ENCODE data around the gene LMO4. TPM values are rescaled to one million over a fixed set of nuclear protein-coding genes. Genes with fewer than 3 reads are reported as not detected.

LMO4 gene
- total RNA-seq, 2 experiments from 2014 or later = 10.2 to 10.5 TPM

GRCh38 chr1:87337606-87338005 lies 8.9 kb downstream of the LMO4 start:
- H3K36me3 Mint-ChIP-seq (ENCODE audit: low read depth) = peaks cover 25% of the 10 kb centered on the region
- DNase-seq (no peak), ATAC-seq (no peak)
- peaks cover 16% of the 10 kb centered on the region for H3K27me3 Mint-ChIP-seq
- H3K9me3 Mint-ChIP-seq (ENCODE audit: low read depth) = no peaks in the 10 kb centered on the region
- ChIA-PET POLR2A (interaction anchor here (0.6 kb wide), 1 partner anchor 8 kb away, joined by 5 read pairs; no protein-coding TSS in a partner anchor), CTCF (no interaction called here)
- no peak overlapping the region for H3K4me3 Mint-ChIP-seq
- H3K27ac Mint-ChIP-seq = no peak overlapping the region
- H3K4me1 Mint-ChIP-seq = peaks cover 43% of the 10 kb centered on the region
- intact Hi-C loops (cut with DNase I, micrococcal nuclease) = loop anchor here in 1 of 2 experiments (10.0 kb wide), 2 partner anchors 633 to 953 kb away; partner anchors contain the start of gene SH3GLB1

GRCh38 chr1:87338566-87338965 lies 9.9 kb downstream of the LMO4 start:
- H3K36me3 Mint-ChIP-seq (ENCODE audit: low read depth) = peaks cover 17% of the 10 kb centered on the region
- no peaks in the 10 kb centered on the region for H3K9me3 Mint-ChIP-seq (ENCODE audit: low read depth)
- no peak overlapping the region for H3K27ac Mint-ChIP-seq
- intact Hi-C loops (cut with DNase I, micrococcal nuclease) = loop anchor here in 1 of 2 experiments (10.0 kb wide), 2 partner anchors 634 to 954 kb away; partner anchors contain the start of gene SH3GLB1
- peaks cover 9% of the 10 kb centered on the region for H3K27me3 Mint-ChIP-seq
- DNase-seq = no peak
- POLR2A ChIA-PET = interaction anchor here (0.6 kb wide), 1 partner anchor 40 kb away, joined by 3 read pairs; no protein-coding TSS in a partner anchor
- peaks cover 34% of the 10 kb centered on the region for H3K4me1 Mint-ChIP-seq
- no peak overlapping the region for H3K4me3 Mint-ChIP-seq
- CTCF ChIA-PET = no interaction called here
- ATAC-seq = no peak

DNA sequence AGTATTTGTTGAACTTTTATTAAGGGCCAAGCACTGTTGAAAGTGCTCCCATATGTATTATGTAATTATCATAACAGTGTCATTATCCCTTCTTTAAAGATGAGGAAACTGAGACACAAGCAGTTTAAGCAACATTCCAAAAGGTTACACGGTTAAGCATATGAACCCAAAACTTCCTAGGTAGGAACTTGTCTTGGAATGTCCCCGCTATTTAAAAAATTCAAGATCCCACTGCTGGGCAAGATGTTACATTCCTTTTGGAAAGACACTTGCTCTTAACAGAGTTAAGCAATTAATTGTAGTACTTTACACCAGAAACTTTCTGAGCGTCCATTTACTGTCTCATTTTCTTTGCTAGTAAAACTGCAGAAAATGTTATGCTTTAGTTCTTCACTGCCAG lies 15.6 kb downstream of the LMO4 start:
- Mint-ChIP-seq H3K4me3 (no peak overlapping the region), H3K4me1 (no peaks in the 10 kb centered on the region), H3K9me3 (ENCODE audit: low read depth) (no peaks in the 10 kb centered on the region), H3K36me3 (ENCODE audit: low read depth) (peaks cover 13% of the 10 kb centered on the region), H3K27ac (no peak overlapping the region), H3K27me3 (no peaks in the 10 kb centered on the region)
- ChIA-PET POLR2A (no interaction called here), CTCF (interaction anchor here (0.6 to 4.3 kb wide), 2 partner anchors 18 to 115 kb away, joined by 3 to 16 read pairs; no protein-coding TSS in a partner anchor)
- ATAC-seq (no peak), DNase-seq (no peak)
- intact Hi-C loops (cut with DNase I, micrococcal nuclease) = no loop called here

- CTCF ChIA-PET = no interaction called here
- H3K4me3 Mint-ChIP-seq = no peak overlapping the region
- POLR2A ChIA-PET = interaction anchor here (0.7 kb wide), 1 partner anchor 9 kb away, joined by 5 read pairs; no protein-coding TSS in a partner anchor
- no peak overlapping the region for H3K27ac Mint-ChIP-seq
- H3K27me3 Mint-ChIP-seq = no peaks in the 10 kb centered on the region
- no peaks in the 10 kb centered on the region for H3K9me3 Mint-ChIP-seq (ENCODE audit: low read depth)
- H3K36me3 Mint-ChIP-seq (ENCODE audit: low read depth) = peaks cover 4% of the 10 kb centered on the region
- intact Hi-C loops (cut with DNase I, micrococcal nuclease) = no loop called here
- ATAC-seq = no peak
- no peak for DNase-seq
- H3K4me1 Mint-ChIP-seq = no peaks in the 10 kb centered on the region
These were observed 17.6 kb downstream of the LMO4 start for GRCh38 chr1:87346130-87346814.

DNA sequence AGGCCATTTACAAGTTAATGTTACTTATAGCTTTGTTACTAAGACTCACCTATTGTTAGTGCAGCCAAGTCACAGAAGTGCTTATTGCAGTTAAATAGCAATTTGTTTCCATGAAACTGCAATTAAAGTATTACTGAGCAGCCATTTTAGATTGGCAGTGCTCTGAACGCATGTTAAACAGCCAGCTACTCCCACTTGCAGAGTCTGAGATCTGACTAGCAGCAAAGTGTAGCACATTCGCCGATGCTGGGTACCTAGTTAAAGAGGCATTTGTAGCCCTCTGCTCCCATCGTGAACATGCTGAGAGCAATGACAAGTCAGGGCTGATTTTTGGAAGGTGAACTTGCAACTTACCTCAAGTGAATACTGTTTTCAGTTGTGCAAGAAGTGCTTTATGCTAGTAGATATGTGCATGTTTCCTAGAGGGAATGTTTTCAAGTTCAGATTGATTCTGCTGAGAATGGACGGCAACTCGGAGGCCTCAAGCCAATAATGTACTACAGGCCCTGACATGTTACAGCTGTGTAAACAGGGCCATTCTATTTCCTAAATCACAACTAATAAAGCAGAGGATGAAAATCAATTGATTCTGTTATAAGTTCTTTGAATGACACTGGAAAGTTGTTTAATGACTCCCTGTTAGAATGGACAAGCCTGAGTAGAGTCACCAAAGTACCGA lies 19.8 kb downstream of the LMO4 start:
- POLR2A ChIA-PET = no interaction called here
- CTCF ChIA-PET = interaction anchor here (0.8 kb wide), 1 partner anchor 26 kb away, joined by 3 read pairs; no protein-coding TSS in a partner anchor
- Mint-ChIP-seq H3K27me3 (no peaks in the 10 kb centered on the region), H3K4me1 (no peaks in the 10 kb centered on the region), H3K27ac (no peak overlapping the region), H3K9me3 (ENCODE audit: low read depth) (no peaks in the 10 kb centered on the region), H3K4me3 (no peak overlapping the region), H3K36me3 (ENCODE audit: low read depth) (no peaks in the 10 kb centered on the region)
- DNase-seq (no peak), ATAC-seq (no peak)
- intact Hi-C loops (cut with DNase I, micrococcal nuclease) = no loop called here

DNA sequence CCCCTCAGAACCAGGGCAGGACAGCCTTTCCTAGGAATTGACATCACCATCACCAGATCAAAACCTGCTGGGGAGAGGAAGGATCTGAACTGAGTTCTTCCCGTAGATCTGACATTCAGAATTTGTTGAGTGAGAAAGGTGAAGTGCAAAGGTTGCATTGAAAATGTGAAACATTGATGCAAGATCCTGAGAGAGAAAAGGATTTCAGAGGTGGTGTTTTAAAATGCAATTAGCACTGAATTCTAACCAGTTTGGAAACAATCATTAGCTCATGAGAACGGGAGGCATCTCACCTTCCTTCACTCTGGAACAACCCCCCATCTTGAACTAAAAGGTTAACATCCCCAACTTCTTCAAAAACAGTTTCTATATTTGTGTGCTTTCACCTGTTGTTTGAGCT lies 20.4 kb downstream of the LMO4 start:
- intact Hi-C loops (cut with DNase I, micrococcal nuclease) = no loop called here
- Mint-ChIP-seq H3K36me3 (ENCODE audit: low read depth) (no peaks in the 10 kb centered on the region), H3K4me1 (no peaks in the 10 kb centered on the region), H3K4me3 (no peak overlapping the region), H3K27ac (no peak overlapping the region), H3K9me3 (ENCODE audit: low read depth) (no peaks in the 10 kb centered on the region), H3K27me3 (no peaks in the 10 kb centered on the region)
- DNase-seq (no peak), ATAC-seq (no peak)
- CTCF ChIA-PET = no interaction called here
- POLR2A ChIA-PET = no interaction called here

DNA sequence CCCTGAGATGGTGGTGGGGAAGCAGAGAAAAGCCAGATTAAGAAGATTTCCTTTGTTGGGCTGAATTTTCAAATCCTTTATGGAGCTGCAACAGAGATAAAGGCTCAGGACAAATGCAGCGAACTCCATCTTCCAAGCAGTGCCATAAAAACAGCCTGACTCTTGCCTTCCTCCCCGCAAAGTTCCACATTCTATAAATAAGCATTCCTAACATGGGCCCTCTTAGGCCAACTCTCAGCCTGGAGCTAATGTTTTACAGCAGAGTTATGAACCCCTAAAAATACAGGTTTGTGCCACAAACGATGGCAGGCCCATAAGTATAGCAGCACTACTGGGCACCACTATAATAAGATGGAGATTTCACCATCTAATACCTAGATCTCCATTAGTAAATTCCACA lies 27.2 kb downstream of the LMO4 start:
- peaks cover 2% of the 10 kb centered on the region for H3K9me3 Mint-ChIP-seq (ENCODE audit: low read depth)
- DNase-seq (no peak), ATAC-seq (no peak)
- CTCF ChIA-PET = no interaction called here
- no peaks in the 10 kb centered on the region for H3K4me1 Mint-ChIP-seq
- H3K27ac Mint-ChIP-seq = no peak overlapping the region
- intact Hi-C loops (cut with DNase I, micrococcal nuclease) = no loop called here
- POLR2A ChIA-PET = no interaction called here
- no peaks in the 10 kb centered on the region for H3K36me3 Mint-ChIP-seq (ENCODE audit: low read depth)
- H3K4me3 Mint-ChIP-seq = no peak overlapping the region
- H3K27me3 Mint-ChIP-seq = no peaks in the 10 kb centered on the region

DNA sequence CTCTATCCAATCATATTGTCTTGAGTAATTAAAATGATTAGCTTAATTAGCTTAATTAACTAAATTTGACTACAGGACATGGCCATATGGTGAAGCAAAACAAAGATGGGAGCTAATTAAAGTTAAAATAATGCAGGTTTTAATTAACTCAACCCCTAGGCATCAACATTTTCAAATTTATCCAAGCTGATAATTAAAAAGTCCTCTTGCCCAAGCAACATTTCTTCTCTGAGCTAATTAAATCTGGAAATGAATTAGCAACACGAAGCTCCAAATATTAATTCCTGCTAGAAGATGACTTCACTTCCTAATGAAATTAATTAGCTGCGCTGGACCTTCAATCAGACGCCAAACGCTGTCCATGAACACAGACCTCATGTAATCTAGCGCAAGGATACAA lies 27.9 kb downstream of the LMO4 start:
- intact Hi-C loops (cut with DNase I, micrococcal nuclease) = no loop called here
- ChIA-PET POLR2A (no interaction called here), CTCF (no interaction called here)
- Mint-ChIP-seq H3K9me3 (ENCODE audit: low read depth) (peaks cover 2% of the 10 kb centered on the region), H3K36me3 (ENCODE audit: low read depth) (no peaks in the 10 kb centered on the region), H3K27me3 (no peaks in the 10 kb centered on the region), H3K4me3 (no peak overlapping the region), H3K4me1 (no peaks in the 10 kb centered on the region), H3K27ac (no peak overlapping the region)
- DNase-seq (no peak), ATAC-seq (no peak)

GRCh38 chr1:87358219-87358618 lies 29.5 kb downstream of the LMO4 start:
- Mint-ChIP-seq H3K36me3 (ENCODE audit: low read depth) (no peaks in the 10 kb centered on the region), H3K27ac (no peak overlapping the region), H3K9me3 (ENCODE audit: low read depth) (peaks cover 2% of the 10 kb centered on the region), H3K4me3 (no peak overlapping the region), H3K27me3 (no peaks in the 10 kb centered on the region), H3K4me1 (no peaks in the 10 kb centered on the region)
- POLR2A ChIA-PET = no interaction called here
- CTCF ChIA-PET = no interaction called here
- DNase-seq (no peak), ATAC-seq (no peak)
- intact Hi-C loops (cut with DNase I, micrococcal nuclease) = no loop called here

GRCh38 chr1:87359586-87359985 lies 30.9 kb downstream of the LMO4 start:
- ChIA-PET POLR2A (no interaction called here), CTCF (interaction anchor here (1.9 kb wide), 1 partner anchor 33 kb away, joined by 5 read pairs; no protein-coding TSS in a partner anchor)
- H3K9me3 Mint-ChIP-seq (ENCODE audit: low read depth) = peaks cover 2% of the 10 kb centered on the region
- no peak for ATAC-seq
- H3K4me1 Mint-ChIP-seq = no peaks in the 10 kb centered on the region
- intact Hi-C loops (cut with DNase I, micrococcal nuclease) = no loop called here
- H3K4me3 Mint-ChIP-seq = no peak overlapping the region
- no peaks in the 10 kb centered on the region for H3K36me3 Mint-ChIP-seq (ENCODE audit: low read depth)
- H3K27ac Mint-ChIP-seq = no peak overlapping the region
- no peak for DNase-seq
- H3K27me3 Mint-ChIP-seq = no peaks in the 10 kb centered on the region

- H3K27me3 Mint-ChIP-seq = peaks cover 2% of the 10 kb centered on the region
- ChIA-PET POLR2A (no interaction called here), CTCF (interaction anchor here (0.6 kb wide), 2 partner anchors 34 to 39 kb away, joined by 3 read pairs; no protein-coding TSS in a partner anchor)
- DNase-seq (no peak), ATAC-seq (no peak)
- H3K27ac Mint-ChIP-seq = no peak overlapping the region
- intact Hi-C loops (cut with DNase I, micrococcal nuclease) = no loop called here
- H3K4me3 Mint-ChIP-seq = no peak overlapping the region
- peaks cover 5% of the 10 kb centered on the region for H3K9me3 Mint-ChIP-seq (ENCODE audit: low read depth)
- H3K4me1 Mint-ChIP-seq = no peaks in the 10 kb centered on the region
- no peaks in the 10 kb centered on the region for H3K36me3 Mint-ChIP-seq (ENCODE audit: low read depth)
These were observed 33.6 kb downstream of the LMO4 start for GRCh38 chr1:87362063-87362833.

Measured in activated CD4-positive, alpha-beta T cell treated with anti-CD3 and anti-CD28 coated beads for 36 hours (primary cell).